Measurements from ENCODE around the gene FBN1.

Gene FBN1

DNA sequence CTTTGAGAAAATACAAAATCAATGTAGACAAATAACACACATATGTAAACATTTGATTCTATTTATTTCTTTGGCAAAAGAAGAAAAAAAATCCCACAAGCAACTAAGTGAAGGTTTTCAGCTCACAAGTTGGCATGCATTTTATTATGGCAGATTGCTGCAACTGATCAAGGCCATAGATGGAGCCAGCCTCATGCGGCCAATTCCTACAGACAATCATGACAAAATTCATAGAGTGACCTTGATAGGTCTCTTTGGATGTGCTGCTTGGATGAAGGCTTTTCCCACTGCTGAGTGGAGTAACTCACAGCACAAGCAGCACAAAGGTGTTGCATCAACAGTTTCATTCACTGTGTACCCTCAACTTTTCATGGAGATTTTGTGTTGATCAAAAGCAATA is 22.1 kb downstream of the FBN1 start:
- no peak for DNase-seq (ENCODE audit: low read depth in 2 of 2)

- DNase-seq (ENCODE audit: low read depth in 2 of 2): no peak
Observed at GRCh38 chr15:48622237-48622636, 23.3 kb downstream of the FBN1 start.

DNA sequence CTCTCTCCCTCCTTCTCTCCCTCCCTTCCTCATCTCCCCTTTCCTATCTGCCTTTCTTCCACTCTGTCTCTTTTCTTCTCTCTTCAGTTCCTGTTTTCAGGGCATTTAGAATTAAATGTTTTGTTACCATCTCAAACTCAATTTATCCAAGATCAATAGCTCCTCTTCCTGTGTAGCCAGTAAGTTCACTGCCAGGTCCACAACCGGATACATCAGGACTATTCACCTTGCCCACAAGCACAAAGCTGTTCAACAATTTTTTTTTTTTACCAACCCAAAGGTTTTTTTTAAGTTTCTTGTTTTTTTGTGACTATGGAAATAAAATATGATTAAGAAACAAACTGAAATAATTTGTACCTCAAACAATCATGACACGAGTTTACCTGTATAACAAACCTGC is 26.1 kb downstream of the FBN1 start:
- no peak for DNase-seq (ENCODE audit: low read depth in 2 of 2)

DNA sequence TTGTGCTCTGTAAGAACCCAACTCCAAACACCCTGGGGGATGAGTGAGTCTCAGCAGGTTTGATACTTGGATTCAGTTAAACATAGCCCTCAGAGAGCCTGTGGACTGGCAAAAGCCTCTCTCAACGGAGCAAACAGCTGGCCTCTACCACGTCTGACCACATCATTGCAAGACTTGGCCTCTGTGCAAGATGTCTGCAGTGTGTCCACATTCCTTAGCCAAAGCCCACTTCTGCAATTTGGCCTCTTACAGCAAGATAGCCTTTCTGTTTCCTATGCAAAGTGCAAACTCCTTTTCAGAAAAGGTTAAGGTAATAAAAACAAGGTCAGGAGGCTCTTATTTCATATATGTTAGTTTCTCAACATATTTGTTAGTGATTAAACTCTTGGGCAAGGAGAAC is 27.9 kb downstream of the FBN1 start:
- DNase-seq (ENCODE audit: low read depth in 2 of 2): no peak

GRCh38 chr15:48616216-48616615 is 29.3 kb downstream of the FBN1 start:
- no peak for DNase-seq (ENCODE audit: low read depth in 2 of 2)

DNA sequence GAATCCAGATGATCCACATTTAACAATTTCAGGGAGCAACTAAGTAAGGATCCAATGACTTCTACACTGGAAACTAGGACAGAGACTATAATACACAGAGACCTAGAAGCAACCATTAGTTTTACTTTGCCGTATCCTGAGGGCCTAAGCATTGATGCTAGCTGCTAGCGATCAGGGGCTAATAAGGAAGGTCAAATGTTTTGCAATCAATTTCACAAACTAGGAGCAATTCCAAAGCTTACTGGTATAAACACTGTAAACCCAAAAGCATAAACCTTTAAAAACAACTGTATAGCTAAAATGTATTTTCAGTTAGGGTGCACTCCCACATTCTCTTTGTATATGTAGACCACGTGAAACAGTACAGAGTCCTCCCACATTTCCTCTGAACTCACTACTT is 31.5 kb downstream of the FBN1 start:
- no peak for DNase-seq (ENCODE audit: low read depth in 2 of 2)

DNA sequence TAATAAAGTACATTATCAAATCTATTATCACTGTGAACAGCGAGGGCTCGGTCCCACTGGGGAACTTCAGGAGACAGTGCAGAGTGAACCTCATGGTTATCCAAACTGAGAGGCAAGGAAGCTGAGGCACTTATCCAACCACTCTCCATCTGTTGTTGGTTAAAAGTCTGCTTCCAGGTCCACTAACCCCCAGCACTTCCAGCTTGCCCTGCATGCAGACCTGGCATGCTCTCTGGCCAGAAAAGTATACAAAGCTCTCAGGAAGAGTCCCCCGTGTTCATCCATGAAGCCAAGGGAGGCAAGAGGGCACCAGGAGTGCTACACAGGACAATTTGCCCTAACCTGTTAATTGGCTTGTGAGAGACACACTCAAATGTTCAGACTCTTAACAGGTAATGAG is 36.0 kb downstream of the FBN1 start:
- DNase-seq (ENCODE audit: low read depth in 2 of 2): no peak

GRCh38 chr15:48607846-48608245 is 37.7 kb downstream of the FBN1 start:
- DNase-seq (ENCODE audit: low read depth in 2 of 2): no peak

DNA sequence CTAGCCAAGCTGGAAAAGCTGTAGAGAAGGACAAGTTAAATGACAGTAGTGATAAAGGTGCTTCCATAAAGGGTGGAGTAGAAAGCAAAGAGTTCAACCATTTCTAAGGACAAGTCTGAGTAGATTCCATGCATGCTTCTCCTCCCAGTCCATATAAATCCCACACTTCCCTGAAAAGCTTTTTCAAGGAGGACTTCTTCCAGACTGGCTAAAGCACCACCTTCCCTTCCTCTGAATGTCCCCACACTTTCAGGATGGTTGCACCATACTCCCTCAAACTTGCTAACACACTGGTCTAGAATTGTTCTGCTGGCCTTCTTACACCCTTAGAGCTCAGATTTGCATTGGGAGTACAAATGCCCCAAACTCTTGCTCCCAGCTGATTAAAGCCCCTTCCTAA is 40.9 kb downstream of the FBN1 start:
- DNase-seq (ENCODE audit: low read depth in 2 of 2): no peak

GRCh38 chr15:48603922-48604321 is 41.6 kb downstream of the FBN1 start:
- DNase-seq (ENCODE audit: low read depth in 2 of 2): no peak

- no peak for DNase-seq (ENCODE audit: low read depth in 2 of 2)
Observed at GRCh38 chr15:48603123-48603500, 42.4 kb downstream of the FBN1 start.

- DNase-seq (ENCODE audit: low read depth in 2 of 2): no peak
Observed at GRCh38 chr15:48602358-48603122, 43.0 kb downstream of the FBN1 start.

DNA sequence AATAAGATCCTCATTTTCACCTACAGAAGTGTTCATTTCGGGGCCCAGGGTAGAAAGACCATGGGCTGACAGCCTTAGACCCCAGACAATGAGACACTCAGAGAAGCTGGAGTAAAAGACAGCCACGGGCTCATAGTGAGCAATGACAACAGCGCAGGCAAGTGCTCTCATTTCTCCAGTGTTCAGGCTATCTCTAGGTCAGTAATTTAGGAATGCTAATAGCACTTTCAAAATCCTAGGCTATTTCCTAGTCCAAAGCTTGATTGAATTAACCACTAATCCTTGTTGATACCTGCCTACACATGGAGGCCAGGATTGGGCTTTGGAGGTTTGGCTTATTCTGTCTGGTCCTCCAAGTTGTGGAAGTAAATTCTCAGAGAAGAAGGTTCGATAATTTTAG is 44.4 kb downstream of the FBN1 start:
- DNase-seq (ENCODE audit: low read depth in 2 of 2): no peak

DNA sequence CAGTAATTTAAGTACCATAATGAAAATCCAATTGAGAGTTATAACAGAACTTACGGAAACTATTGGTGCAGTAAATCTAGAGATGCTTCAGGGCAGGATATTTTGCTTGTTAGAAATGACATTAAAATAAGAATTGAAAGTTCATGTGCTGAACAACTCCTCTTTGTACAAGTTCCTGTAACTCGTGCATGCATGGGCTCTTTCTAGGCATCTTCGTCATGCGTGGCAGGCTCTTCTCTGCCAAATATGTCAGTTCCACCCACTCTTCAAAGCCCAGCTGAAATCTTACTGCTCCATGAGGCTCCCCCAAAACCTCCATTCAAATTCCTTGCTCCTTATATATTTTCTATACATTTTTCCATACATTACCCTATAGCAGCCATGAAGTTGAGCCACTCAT is 48.7 kb downstream of the FBN1 start:
- no peak for DNase-seq (ENCODE audit: low read depth in 2 of 2)

DNA sequence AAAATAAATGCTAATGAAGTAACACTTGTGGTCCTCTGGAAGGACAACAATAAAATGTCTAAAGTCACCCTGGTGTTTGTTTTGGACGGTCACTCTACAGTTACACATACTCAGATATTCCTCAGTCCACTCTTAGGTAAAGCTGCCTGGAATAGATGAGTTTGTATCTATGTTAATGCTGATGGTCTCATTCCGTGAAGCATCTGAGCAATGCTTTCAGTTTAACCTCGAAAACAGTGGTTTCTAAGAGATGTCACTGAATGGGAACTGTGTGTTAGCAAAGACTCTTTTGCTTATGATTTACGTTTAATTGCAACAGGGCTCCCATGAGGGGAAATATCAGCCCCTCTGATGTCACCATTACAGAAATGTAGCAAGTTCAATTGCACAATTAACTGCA is 49.1 kb downstream of the FBN1 start:
- no peak for DNase-seq (ENCODE audit: low read depth in 2 of 2)

- DNase-seq (ENCODE audit: low read depth in 2 of 2): no peak
Observed at GRCh38 chr15:48595981-48596380, 49.5 kb downstream of the FBN1 start.

GRCh38 chr15:48592933-48593332 is 52.6 kb downstream of the FBN1 start:
- no peak for DNase-seq (ENCODE audit: low read depth in 2 of 2)

GRCh38 chr15:48592221-48592731 is 53.2 kb downstream of the FBN1 start:
- DNase-seq (ENCODE audit: low read depth in 2 of 2): no peak

- DNase-seq (ENCODE audit: low read depth in 2 of 2): no peak
Observed at GRCh38 chr15:48590723-48591122, 54.8 kb downstream of the FBN1 start.

- DNase-seq (ENCODE audit: low read depth in 2 of 2): no peak
Observed at GRCh38 chr15:48584812-48585563, 60.5 kb downstream of the FBN1 start.

DNA sequence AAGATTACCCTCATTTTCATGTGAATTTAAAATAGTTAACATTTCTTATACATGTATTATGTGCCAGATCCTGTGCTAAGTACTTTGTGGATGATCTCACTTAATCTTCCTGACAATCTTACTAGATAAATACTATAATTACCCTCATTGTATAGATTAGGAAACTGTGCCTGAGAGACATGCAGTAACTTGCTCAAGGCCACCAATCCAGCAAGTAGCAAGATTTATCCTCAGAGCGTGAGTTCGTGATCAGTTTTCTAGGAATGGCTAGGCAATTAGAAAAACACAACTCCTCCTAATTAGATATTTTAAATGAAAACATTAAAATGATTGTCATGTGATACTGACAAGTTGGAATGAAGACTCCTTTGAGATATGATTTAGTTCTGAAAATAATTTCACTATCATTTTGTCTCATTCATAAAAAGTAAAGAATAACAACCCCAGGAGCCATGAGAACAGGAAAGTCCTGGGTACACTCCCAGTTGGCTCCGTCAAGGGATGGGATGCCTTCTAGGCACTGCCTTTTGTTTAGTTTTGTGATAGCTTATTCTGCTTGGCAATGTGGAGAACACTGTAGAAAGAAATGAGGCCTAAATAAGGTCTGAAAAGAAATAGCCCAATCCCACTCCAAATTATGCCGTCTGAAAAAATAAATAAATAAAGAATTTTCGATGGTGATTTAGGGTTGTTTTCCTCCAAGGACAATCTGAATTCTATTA is 61.3 kb downstream of the FBN1 start:
- no peak for DNase-seq (ENCODE audit: low read depth in 2 of 2)

- DNase-seq (ENCODE audit: low read depth in 2 of 2): no peak
Observed at GRCh38 chr15:48582452-48583247, 62.9 kb downstream of the FBN1 start.
